Renal pelvis (tissue), 4 donors: Measurements from ENCODE around the gene MAGEA9B. TPM values are rescaled to one million over a fixed set of nuclear protein-coding genes. Genes with fewer than 3 reads are reported as not detected.
"Not testable (repeated sequence)": the region's sequence is repeated elsewhere in the genome, so short reads cannot be mapped to it uniquely, and the experiment has no call there.

Source experiments
- DNase-seq: peaks from one replicate; pipeline ENCODE4 v3.0.0-alpha.2; 2013
- polyA plus RNA-seq, 3 donors: library from polyadenylated mRNA; unstranded; fragments of 120-200 nt; gene quantifications; one replicate each; pipeline ENCODE4 v1.2.1, GENCODE V29; 2013; ENCODE audit not compliant: insufficient read length in 3 of 3

Gene MAGEA9B
- polyA plus RNA-seq, 3 donors = not detected

DNA sequence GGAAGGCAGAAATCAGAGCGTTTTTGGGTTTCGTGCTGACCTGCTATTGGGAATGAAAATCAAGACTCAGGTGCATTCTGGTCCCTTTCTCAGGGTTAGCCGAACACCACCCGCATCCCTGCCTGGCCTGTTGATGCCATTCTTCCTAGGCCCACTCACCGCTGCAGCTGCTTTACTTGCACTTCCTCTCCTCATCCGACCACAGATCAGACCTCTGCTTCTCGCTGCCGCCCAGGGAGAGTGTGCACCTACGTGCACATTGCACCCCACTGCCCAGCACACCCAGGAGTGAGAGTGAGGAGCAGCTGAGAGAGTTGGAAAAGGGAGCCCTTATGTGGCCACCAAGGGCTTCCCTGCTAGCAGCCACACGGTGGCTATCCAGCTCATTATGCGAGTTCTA is 49.8 kb downstream of the MAGEA9B start:
- DNase-seq = not testable (repeated sequence)

GRCh38 chrX:149534926-149535602 is 52.2 kb downstream of the MAGEA9B start:
- DNase-seq = not testable (repeated sequence)

DNA sequence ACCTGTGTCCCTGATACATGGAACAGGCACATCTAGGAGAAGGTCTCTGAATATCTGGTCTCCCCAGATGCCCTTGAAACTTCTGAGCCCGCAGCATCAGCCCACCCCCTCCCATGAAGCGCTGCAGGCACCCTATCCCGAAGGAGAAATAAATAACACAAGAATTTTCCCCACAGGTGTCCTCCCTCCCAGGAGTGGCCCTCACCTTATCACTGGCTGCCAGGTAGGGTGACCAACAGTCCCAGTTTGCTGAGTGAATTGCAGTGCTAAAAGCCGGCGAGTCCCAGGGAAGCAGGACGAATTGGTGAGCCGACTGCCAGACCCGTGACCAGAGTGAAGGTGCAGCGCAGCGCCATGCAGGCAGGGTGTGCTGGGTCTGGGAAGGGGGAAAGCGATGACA is 53.3 kb downstream of the MAGEA9B start:
- not testable (repeated sequence) for DNase-seq

GRCh38 chrX:149532868-149533267 is 54.4 kb downstream of the MAGEA9B start:
- DNase-seq = not testable (repeated sequence)

Other genes with a start within 250 kb of the MAGEA9B start
- gene IDS, start 82.2 kb downstream of the MAGEA9B start, polyA plus RNA-seq = 10 to 100 TPM; 25.5 to 40.1 (median 37.8) TPM
- gene EOLA1, start 46.4 kb downstream of the MAGEA9B start, polyA plus RNA-seq = 10 to 100 TPM; 18.9 to 23.3 (median 21.8) TPM
- gene HSFX3, start 37.5 kb downstream of the MAGEA9B start, polyA plus RNA-seq = under 1 TPM in 1 of 3 donors, not detected in 2; 0.31 TPM
- under 1 TPM; 0.16 to 0.24 (median 0.17) TPM for gene HSFX2, start 7.9 kb upstream of the MAGEA9B start, polyA plus RNA-seq
- gene TMEM185A, start 44.3 kb upstream of the MAGEA9B start, polyA plus RNA-seq = 10 to 100 TPM; 39.1 to 47.5 (median 39.5) TPM
- under 1 TPM in 1 of 3 donors, not detected in 2; 0.03 TPM for gene MAGEA11, start 124.6 kb upstream of the MAGEA9B start, polyA plus RNA-seq
- gene HSFX1, start 186.6 kb upstream of the MAGEA9B start, polyA plus RNA-seq = 1 to 10 TPM; 1.8 to 3.7 (median 3.6) TPM
- gene MAGEA9, start 194.5 kb upstream of the MAGEA9B start, polyA plus RNA-seq = not detected